GM12872 (cell line): ENCODE measurements around the gene ELL3.

Experiments
- CTCF ChIP-seq: IDR thresholded peaks from 3 replicates; pipeline ENCODE4 v1.5.1; 2011; ENCODE audit warnings: low read depth, mild to moderate bottlenecking, low read length, moderate library complexity; ENCODE audit not compliant: insufficient read depth

Gene ELL3

GRCh38 chr15:43776718-43777266 is at the start of gene ELL3:
Gene ELL3, minus strand, starts transcription at chr15:43776966. Its CDS starts 65 bp downstream, at chr15:43776901.
- TF ChIP-seq CTCF: no peak

GRCh38 chr15:43826029-43826507 is 49.3 kb upstream of the ELL3 start:
- no peak for TF ChIP-seq CTCF

- TF ChIP-seq CTCF: no peak
Observed at GRCh38 chr15:43824302-43825246, 47.8 kb upstream of the ELL3 start, which contains the start of gene MFAP1. Gene MFAP1, minus strand, starts transcription at chr15:43824690. Its CDS starts 121 bp downstream, at chr15:43824569.

- no peak for TF ChIP-seq CTCF
Observed at GRCh38 chr15:43821505-43821904, 44.7 kb upstream of the ELL3 start.

GRCh38 chr15:43808960-43809678 is 32.4 kb upstream of the ELL3 start:
- TF ChIP-seq CTCF: no peak

- no peak for TF ChIP-seq CTCF
Observed at GRCh38 chr15:43808435-43808950, 31.7 kb upstream of the ELL3 start.
